HepG2 (cell line): ENCODE measurements around the gene C1QTNF6.
"Not testable (repeated sequence)": the region's sequence is repeated elsewhere in the genome, so short reads cannot be mapped to it uniquely, and the experiment has no call there.

Source experiments
- CTCF ChIP-seq: sonication (generic); formaldehyde crosslinking; IDR thresholded peaks from 2 replicates; pipeline ENCODE4 v1.5.0; 2020; ENCODE audit warnings: mild to moderate bottlenecking, missing genetic modification reagents, moderate library complexity
- MAX ChIP-seq: IDR thresholded peaks from 2 replicates; pipeline ENCODE4 v1.6.1; 2012; ENCODE audit warnings: inconsistent platforms
- PTBP1 ChIP-seq: fragments of 200-400 bp; formaldehyde crosslinking; IDR thresholded peaks from 2 replicates; pipeline ENCODE4 v1.6.1; 2018; ENCODE audit warnings: low read length, low read depth; ENCODE audit not compliant: poor library complexity, severe bottlenecking
- SOX6 ChIP-seq, 2 experiments: fragments of 450-650 bp in 1 of 2; sonication (generic) in 1 of 2; formaldehyde crosslinking in 1 of 2; IDR thresholded peaks; 2 replicates each; pipeline versions ENCODE4 v1.4.0 to v1.6.1; 2017 to 2020; ENCODE audit warnings: antibody characterized with exemption in 1 of 2, mild to moderate bottlenecking in 1 of 2, missing genetic modification reagents in 1 of 2

GRCh38 chr22:37201443-37201820, 13.4 kb upstream of the C1QTNF6 start:
- TF ChIP-seq CTCF (CRISPR knock-in tag); PTBP1; SOX6 (IDR thresholded peaks at IDR 0.05); SOX6 (CRISPR knock-in tag; IDR thresholded peaks at IDR 0.05); MAX: not testable (repeated sequence)
